MCF 10A (cell line): ENCODE measurements around the gene BAG3. TPM values are rescaled to one million over a fixed set of nuclear protein-coding genes. Genes with fewer than 3 reads are reported as not detected.

ENCODE experiments used
- BruUV-seq: library from RNA; stranded (reverse); fragments of 400-500 nt; replicated peaks from 2 replicates; lab custom pipeline; 2021; lab: Mats Ljungman, UMichigan
- CTCF ChIA-PET: fragments of 300-600 bp; sonication (Branson Sonifier 250); formaldehyde crosslinking; extraction: SDS; loops from one replicate; lab custom pipeline; 2021; ENCODE audit warnings: antibody characterized with exemption, inconsistent platforms; lab: Yijun Ruan, JAX
- POLR2A ChIA-PET: fragments of 300-600, 350-650 bp; sonication (Branson Sonifier 250); formaldehyde crosslinking; extraction: SDS; loops from one replicate; lab custom pipeline; 2020; ENCODE audit warnings: antibody characterized with exemption, inconsistent platforms; lab: Yijun Ruan, JAX
- DNase-seq: peaks from one replicate; pipeline ENCODE4 v3.0.0-alpha.2; 2018; ENCODE audit not compliant: unreplicated experiment
- H3K27ac Mint-ChIP-seq: one replicate; pipeline ENCODE4 v1.8.0; 2022; ENCODE audit warnings: mild to moderate bottlenecking, low read depth, mixed read lengths; ENCODE audit not compliant: unreplicated experiment
- H3K27me3 Mint-ChIP-seq: one replicate; pipeline ENCODE4 v1.8.0; 2022; ENCODE audit warnings: mixed read lengths; ENCODE audit not compliant: insufficient read depth, unreplicated experiment
- H3K36me3 Mint-ChIP-seq: one replicate; pipeline ENCODE4 v1.8.0; 2022; ENCODE audit warnings: mild to moderate bottlenecking, moderate library complexity, mixed read lengths; ENCODE audit not compliant: insufficient read depth, unreplicated experiment
- H3K4me1 Mint-ChIP-seq: one replicate; pipeline ENCODE4 v1.8.0; 2022; ENCODE audit warnings: mixed read lengths; ENCODE audit not compliant: insufficient read depth, unreplicated experiment
- H3K4me3 Mint-ChIP-seq: one replicate; pipeline ENCODE4 v1.8.0; 2022; ENCODE audit warnings: mild to moderate bottlenecking, moderate library complexity, mixed read lengths; ENCODE audit not compliant: unreplicated experiment
- H3K9me3 Mint-ChIP-seq: one replicate; pipeline ENCODE4 v1.8.0; 2022; ENCODE audit warnings: mixed read lengths; ENCODE audit not compliant: unreplicated experiment
- CTCF ChIP-seq: fragments of 200-600 bp; IDR thresholded peaks from one replicate; pipeline ENCODE4 v1.8.0; 2022; ENCODE audit warnings: antibody characterized with exemption, mild to moderate bottlenecking; ENCODE audit not compliant: unreplicated experiment
- intact Hi-C: fragments of 100-400 bp; cut with micrococcal nuclease; formaldehyde crosslinking; loops from 2 replicates; pipeline ENCODE4 v1.14.1; 2022
- total RNA-seq: library from RNA; stranded (reverse); gene quantifications from 2 replicates; pipeline ENCODE4 v1.2.3, GENCODE V29; 2022

The BAG3 gene
- total RNA-seq, 1 experiment from 2014 or later: 53.7 TPM

GRCh38 chr10:119689016-119689580, 37.9 kb downstream of the BAG3 start:
- no peak overlapping the region for H3K4me3 Mint-ChIP-seq
- H3K27me3 Mint-ChIP-seq: no peaks in the 10 kb centered on the region
- no peak for DNase-seq
- intact Hi-C loops: loop anchor here (5.0 to 10.0 kb wide), 2 partner anchors 206 to 648 kb away; partner anchors contain the start of gene SEC23IP
- no peaks in the 10 kb centered on the region for H3K9me3 Mint-ChIP-seq
- POLR2A ChIA-PET: interaction anchor here (1.4 kb wide), 1 partner anchor 26 kb away, joined by 3 read pairs; no protein-coding TSS in a partner anchor
- no TSS peak for BruUV-seq
- TF ChIP-seq CTCF: no peak
- H3K27ac Mint-ChIP-seq: peak overlapping the region; percentile 53
- H3K4me1 Mint-ChIP-seq: peaks cover 11% of the 10 kb centered on the region
- CTCF ChIA-PET: interaction anchor here (0.7 to 1.1 kb wide), 2 partner anchors 28 to 61 kb away, joined by 3 read pairs; no protein-coding TSS in a partner anchor
- H3K36me3 Mint-ChIP-seq: no peaks in the 10 kb centered on the region

GRCh38 chr10:119691726-119692125, 40.5 kb downstream of the BAG3 start:
- POLR2A ChIA-PET: interaction anchor here (0.7 kb wide), 1 partner anchor 57 kb away, joined by 3 read pairs; no protein-coding TSS in a partner anchor
- DNase-seq: no peak
- intact Hi-C loops: no loop called here
- Mint-ChIP-seq H3K4me3 (no peak overlapping the region), H3K27me3 (no peaks in the 10 kb centered on the region), H3K9me3 (no peaks in the 10 kb centered on the region), H3K4me1 (peaks cover 11% of the 10 kb centered on the region), H3K36me3 (no peaks in the 10 kb centered on the region), H3K27ac (no peak overlapping the region)
- no peak for TF ChIP-seq CTCF
- CTCF ChIA-PET: interaction anchor here (0.6 to 1.1 kb wide), 5 partner anchors 34 to 112 kb away, joined by 3 to 6 read pairs (median 3); partner anchors contain the start of gene INPP5F
- BruUV-seq: no TSS peak

- DNase-seq: no peak
- Mint-ChIP-seq H3K27me3 (no peaks in the 10 kb centered on the region), H3K4me3 (no peak overlapping the region), H3K36me3 (no peaks in the 10 kb centered on the region), H3K27ac (no peak overlapping the region), H3K4me1 (no peaks in the 10 kb centered on the region), H3K9me3 (no peaks in the 10 kb centered on the region)
- BruUV-seq: no TSS peak
- no peak for TF ChIP-seq CTCF
- intact Hi-C loops: no loop called here
- CTCF ChIA-PET: no interaction called here
- POLR2A ChIA-PET: no interaction called here
Observed at GRCh38 chr10:119693262-119693957, 42.2 kb downstream of the BAG3 start.

GRCh38 chr10:119694608-119695007, 43.4 kb downstream of the BAG3 start:
- Mint-ChIP-seq H3K36me3 (no peaks in the 10 kb centered on the region), H3K9me3 (no peaks in the 10 kb centered on the region), H3K4me3 (no peak overlapping the region), H3K4me1 (no peaks in the 10 kb centered on the region), H3K27me3 (no peaks in the 10 kb centered on the region), H3K27ac (no peak overlapping the region)
- ChIA-PET CTCF (interaction anchor here (0.6 to 1.3 kb wide), 4 partner anchors 7 to 992 kb away, joined by 3 to 6 read pairs (median 3); no protein-coding TSS in a partner anchor), POLR2A (interaction anchor here (1.2 to 1.4 kb wide), 2 partner anchors 7 to 31 kb away, joined by 5 read pairs; partner anchors contain the start of gene INPP5F)
- TF ChIP-seq CTCF: no peak
- DNase-seq: no peak
- no TSS peak for BruUV-seq
- intact Hi-C loops: no loop called here
